Mucosa of descending colon (tissue), 3 donors: ENCODE results near the gene CPT1A. TPM values are rescaled to one million over a fixed set of nuclear protein-coding genes. Genes with fewer than 3 reads are reported as not detected.

Experiments
- ATAC-seq: fragments of 200-7000 bp; cut with Tn5 transposase; one replicate; pipeline ENCODE4 v1.9.1; 2020; ENCODE audit warnings: mild to moderate bottlenecking, moderate library complexity
- DNase-seq, 3 donors: peaks; one replicate each; pipeline ENCODE4 v3.0.0-alpha.2; 2020
- H3K36me3 ChIP-seq: fragments of 200-600 bp; one replicate; pipeline ENCODE4 v1.8.0; 2021; ENCODE audit warnings: low read depth, mild to moderate bottlenecking
- H3K4me1 ChIP-seq: fragments of 200-600 bp; one replicate; pipeline ENCODE4 v1.8.0; 2021; ENCODE audit warnings: low read depth, mild to moderate bottlenecking
- H3K4me3 ChIP-seq: fragments of 200-600 bp; one replicate; pipeline ENCODE4 v1.8.0; 2021; ENCODE audit warnings: mild to moderate bottlenecking
- H3K9me3 ChIP-seq: fragments of 200-600 bp; one replicate; pipeline ENCODE4 v1.8.0; 2021; ENCODE audit warnings: mild to moderate bottlenecking
- CTCF ChIP-seq: fragments of 200-600 bp; IDR thresholded peaks from one replicate; pipeline ENCODE4 v1.8.0; 2022; ENCODE audit warnings: antibody characterized with exemption, mild to moderate bottlenecking
- intact Hi-C, 2 donors: fragments of 100-400 bp; cut with DNase I in 1 of 2; cut with micrococcal nuclease in 1 of 2; formaldehyde crosslinking; loops; one replicate each; pipeline versions ENCODE4 v1.11.0 to v1.11.1; 2022; cut with DNase I, micrococcal nuclease
- total RNA-seq, 3 donors: library from RNA; stranded (reverse); fragmentation: NEBNext Ultra II Directional in 2 of 3; extraction: Animal tissue kit (Norgen Biotek cat#: 25700) in 2 of 3; gene quantifications; one replicate each; pipeline versions ENCODE4 v1.2.1 to v1.2.4, GENCODE V29; 2021 to 2023
- donor health status: DM: no; HTN: no; CAD: no; lungs with moderate emphysema.
- donor health status: DM: no; HTN: no; CAD: no.
- donor health status: DM: no; HTN: yes; CAD: no.

The CPT1A gene
- total RNA-seq, 3 donors from 2014 or later: 130 to 191 (median 144) TPM

DNA sequence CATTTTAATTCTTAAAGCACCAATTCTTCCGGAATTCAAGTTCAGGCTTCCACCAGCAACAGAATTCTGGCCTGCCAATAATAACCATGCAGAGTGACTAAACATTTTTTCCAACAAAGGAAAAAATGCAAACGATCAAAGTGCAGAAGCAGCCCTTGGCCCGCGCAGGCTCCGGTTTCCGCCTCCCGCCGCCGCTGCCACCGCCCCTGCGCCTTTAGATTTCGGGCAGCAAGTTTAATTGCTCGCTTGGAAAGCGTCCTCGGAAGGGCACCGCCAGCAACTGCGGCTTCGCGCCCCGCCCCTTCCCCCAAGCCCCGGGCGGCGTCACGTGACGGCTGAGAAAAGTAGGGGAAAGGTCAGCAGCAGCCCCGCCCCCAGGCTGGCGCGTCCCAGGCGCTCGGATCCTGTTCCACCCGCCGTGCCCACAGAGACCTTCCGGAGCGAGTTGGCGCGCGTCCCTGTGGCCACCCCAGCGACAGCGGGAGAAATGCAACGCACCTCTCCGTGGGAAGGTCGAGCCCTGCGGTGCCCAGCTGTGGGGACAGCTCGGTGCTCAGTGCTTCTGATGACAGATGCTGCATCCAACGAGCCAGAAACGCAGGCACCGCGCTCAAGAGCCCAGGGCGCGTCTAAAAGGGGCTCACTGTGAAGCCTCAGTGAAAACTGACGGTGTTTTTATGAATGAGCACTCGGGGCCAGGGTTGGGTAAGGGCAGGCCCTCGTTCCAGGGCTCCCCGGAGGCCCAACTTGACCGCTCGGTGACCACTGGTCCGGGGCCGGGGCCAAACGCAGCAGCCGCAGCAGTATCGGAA is 2.5 kb downstream of the CPT1A start:
- no peak for TF ChIP-seq CTCF

GRCh38 chr11:68838572-68838964 is 3.1 kb downstream of the CPT1A start:
- no peak for TF ChIP-seq CTCF
- no peaks in the 10 kb centered on the region for H3K36me3 ChIP-seq
- intact Hi-C loops: no loop called here
- peaks cover 65% of the 10 kb centered on the region for H3K4me1 ChIP-seq
- H3K4me3 ChIP-seq: no peak overlapping the region
- no peaks in the 10 kb centered on the region for H3K9me3 ChIP-seq
- DNase-seq: peak in 1 of 3 donors; percentile 60
- no peak for ATAC-seq

More for the DNA sequence above, 2.5 kb downstream of the CPT1A start:
- intact Hi-C loops: no loop called here
- Histone ChIP-seq H3K4me1 (peaks cover 65% of the 10 kb centered on the region), H3K36me3 (no peaks in the 10 kb centered on the region), H3K4me3 (no peak overlapping the region), H3K9me3 (no peaks in the 10 kb centered on the region)
- peak; percentile 98 to 99 (median 98) for DNase-seq
- peak; percentile 78 for ATAC-seq

GRCh38 chr11:68837583-68838571 is 3.8 kb downstream of the CPT1A start:
- intact Hi-C loops: no loop called here
- Histone ChIP-seq H3K4me1 (peaks cover 66% of the 10 kb centered on the region), H3K4me3 (no peak overlapping the region), H3K36me3 (no peaks in the 10 kb centered on the region), H3K9me3 (no peaks in the 10 kb centered on the region)
- no peak for TF ChIP-seq CTCF
- peak in 1 of 3 donors; percentile 50 for DNase-seq
- no peak for ATAC-seq

DNA sequence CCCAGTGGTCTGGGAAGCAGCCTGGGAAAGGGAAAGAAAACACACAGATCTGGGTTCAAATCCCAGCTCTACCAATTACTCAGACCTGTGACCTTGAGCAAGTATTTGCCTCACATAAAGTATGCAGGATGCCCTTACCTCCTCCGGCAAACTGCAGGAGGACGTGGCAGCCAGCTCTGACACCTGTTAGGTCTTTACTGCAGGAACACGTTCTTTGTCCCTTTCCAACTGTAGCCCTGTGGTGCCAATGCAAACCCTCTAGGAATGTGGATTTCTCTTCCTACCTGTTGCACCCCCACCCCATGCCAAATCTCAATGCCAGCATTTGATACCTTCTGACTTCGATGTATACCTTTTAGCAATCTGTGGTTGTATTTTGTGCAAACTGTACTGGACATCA is 6.0 kb downstream of the CPT1A start:
- ATAC-seq (no peak), DNase-seq (peak in 1 of 3 donors; percentile 33)

More for the DNA sequence above, 6.0 kb downstream of the CPT1A start:
- intact Hi-C loops: no loop called here
- no peak for TF ChIP-seq CTCF
- Histone ChIP-seq H3K4me1 (peaks cover 79% of the 10 kb centered on the region), H3K9me3 (no peaks in the 10 kb centered on the region), H3K36me3 (no peaks in the 10 kb centered on the region), H3K4me3 (no peak overlapping the region)
